VCaP (cell line): ENCODE data around the gene KRT6C.

ENCODE experiments used
- H3K27ac ChIP-seq: fragments of 450-650 bp; 2 replicates; pipeline ENCODE4 v1.5.1; 2017
- TF ChIP-seq, protein P1 (sequence below): fragments of 450-650 bp; conservative IDR thresholded peaks from 2 replicates; pipeline ENCODE4 v1.5.1; 2017; ENCODE audit warnings: mild to moderate bottlenecking, moderate library complexity

Gene KRT6C

DNA sequence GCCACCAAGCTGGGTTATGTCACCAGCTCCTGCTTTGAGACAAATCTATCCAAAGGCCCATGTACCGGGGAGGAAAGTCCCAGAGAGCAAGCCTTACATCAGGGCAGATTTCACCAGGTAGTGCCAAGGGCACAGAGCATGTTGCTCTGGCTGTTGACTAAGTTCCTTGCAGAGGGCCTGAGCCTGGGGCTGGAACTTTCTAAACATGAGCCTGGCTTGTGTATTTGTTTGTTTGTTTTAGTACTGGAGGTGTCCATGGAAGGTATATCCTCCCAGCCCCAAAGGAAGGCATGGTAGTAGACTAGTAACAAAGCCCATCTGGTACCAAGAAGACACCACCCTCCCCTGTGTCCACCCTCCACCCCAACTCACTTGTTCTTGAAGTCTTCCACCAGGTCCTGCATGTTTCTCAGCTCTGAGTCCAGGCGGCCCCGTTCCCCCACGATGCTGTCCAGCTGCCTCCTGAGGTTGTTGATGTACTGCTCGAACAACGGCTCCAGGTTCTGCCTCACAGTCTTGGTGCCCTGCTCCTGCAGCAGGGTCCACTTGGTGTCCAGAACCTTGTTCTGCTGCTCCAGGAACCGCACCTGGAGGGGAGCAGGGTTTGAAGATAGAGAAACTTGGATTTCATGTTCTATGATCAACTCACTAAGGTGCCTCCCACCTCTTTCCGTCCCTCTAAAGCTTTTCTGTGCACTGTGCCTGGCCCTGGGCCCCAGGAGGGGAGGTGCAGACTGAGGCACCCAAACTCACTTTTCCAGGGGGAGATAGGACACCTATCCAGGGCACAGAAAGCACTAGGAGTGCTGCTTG lies 45.2 kb upstream of the KRT6C start:
- no peak overlapping the region for H3K27ac ChIP-seq
- TF ChIP-seq, protein P1, sequence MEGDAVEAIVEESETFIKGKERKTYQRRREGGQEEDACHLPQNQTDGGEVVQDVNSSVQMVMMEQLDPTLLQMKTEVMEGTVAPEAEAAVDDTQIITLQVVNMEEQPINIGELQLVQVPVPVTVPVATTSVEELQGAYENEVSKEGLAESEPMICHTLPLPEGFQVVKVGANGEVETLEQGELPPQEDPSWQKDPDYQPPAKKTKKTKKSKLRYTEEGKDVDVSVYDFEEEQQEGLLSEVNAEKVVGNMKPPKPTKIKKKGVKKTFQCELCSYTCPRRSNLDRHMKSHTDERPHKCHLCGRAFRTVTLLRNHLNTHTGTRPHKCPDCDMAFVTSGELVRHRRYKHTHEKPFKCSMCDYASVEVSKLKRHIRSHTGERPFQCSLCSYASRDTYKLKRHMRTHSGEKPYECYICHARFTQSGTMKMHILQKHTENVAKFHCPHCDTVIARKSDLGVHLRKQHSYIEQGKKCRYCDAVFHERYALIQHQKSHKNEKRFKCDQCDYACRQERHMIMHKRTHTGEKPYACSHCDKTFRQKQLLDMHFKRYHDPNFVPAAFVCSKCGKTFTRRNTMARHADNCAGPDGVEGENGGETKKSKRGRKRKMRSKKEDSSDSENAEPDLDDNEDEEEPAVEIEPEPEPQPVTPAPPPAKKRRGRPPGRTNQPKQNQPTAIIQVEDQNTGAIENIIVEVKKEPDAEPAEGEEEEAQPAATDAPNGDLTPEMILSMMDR, result no peak

DNA sequence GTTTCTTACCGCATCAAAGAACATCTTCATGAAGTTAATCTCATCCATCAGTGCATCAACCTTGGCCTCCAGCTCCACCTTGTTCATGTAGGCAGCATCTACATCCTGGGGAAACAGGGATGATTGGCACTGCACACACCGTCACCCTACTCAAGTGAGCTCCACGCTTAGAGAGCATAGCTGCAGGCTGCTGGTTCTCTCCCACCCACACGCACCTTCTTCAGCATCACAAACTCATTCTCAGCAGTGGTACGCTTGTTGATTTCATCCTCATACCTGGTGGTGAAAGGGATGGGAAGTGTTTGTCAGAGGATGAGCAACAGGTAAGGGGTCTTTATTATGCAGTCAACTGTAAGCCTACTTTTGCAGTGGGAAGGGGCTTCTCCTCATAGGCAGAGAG lies 44.3 kb upstream of the KRT6C start:
- TF ChIP-seq, protein P1, result no peak
- H3K27ac ChIP-seq, result no peak overlapping the region

DNA sequence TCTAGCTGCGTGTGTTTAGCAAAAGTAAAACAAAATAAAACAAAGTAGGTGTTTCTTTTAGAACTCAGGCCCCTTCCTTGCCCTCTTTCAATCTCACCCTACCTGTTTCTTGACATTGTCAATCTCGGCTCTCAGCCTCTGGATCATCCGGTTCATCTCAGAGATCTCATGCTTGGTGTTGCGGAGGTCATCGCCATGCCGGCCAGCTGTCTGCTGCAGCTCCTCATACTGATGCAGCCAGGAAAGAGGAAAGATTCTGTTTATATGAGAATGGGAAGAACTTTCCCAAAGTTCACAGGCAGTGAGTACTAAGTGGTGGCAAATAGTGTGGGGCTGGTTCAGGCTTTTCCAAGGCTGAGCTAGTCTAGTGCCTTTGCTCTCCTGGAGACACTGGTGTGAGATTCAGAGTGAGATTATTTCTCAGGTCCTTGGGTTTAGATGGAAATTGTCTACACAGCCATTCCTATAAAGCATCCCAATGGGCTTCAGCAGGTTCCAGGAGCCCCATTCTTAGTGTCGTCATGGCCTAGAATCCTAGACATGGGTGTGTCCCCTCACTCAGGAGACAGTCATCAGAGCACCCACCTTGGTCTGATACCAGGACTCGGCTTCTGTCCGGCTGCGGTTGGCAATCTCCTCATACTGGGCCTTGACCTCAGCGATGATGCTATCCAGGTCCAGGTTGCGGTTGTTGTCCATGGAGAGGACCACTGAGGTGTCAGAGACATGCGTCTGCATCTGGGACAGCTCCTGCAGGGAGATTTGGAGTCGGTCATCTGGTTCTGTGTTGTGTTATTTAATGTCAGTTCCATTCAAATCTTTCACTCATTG lies 43.6 kb upstream of the KRT6C start:
- H3K27ac ChIP-seq, result no peak overlapping the region
- TF ChIP-seq, protein P1, result no peak

DNA sequence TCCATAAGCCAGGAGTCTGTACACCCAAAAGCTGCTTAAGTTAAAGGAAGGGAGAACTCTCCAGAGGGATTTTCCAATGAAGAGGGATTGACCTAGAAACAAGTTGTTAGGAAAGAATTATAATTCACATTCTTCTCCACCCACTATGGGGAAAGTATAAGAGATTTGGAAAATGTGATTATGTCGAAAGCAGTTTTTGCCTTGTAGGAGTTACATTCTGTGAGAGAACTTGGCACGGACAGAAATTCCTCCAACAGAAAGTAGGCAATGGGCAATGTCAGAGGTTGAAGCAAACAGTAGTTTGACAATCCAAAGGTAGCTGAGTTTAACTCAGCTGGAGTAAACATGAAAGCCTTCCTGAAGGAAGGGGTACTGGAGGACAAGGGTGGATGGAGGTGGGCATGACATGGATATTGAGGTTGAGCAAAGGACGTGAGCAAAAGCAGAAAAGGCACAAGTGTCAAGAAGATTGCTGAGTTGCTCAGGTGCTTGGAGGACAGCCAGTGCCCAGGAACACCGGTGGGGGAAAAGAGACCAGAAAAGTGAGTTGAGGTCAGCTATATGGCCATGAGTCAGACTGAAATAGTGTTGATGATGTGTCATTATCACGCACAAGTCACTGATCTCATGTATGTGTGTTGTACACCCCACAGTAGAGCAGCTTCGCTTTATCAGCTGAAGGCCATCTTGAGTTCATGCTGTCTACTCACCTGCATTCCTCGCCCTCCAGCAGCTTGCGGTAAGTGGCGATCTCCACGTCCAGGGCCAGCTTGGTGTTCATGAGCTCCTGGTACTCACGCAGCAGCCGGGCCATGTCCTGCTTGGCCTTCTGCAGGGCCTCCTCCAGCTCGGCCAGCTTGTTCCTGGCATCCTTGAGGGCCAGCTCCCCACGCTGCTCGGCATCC lies 42.6 kb upstream of the KRT6C start:
- TF ChIP-seq, protein P1, result no peak
- H3K27ac ChIP-seq, result no peak overlapping the region

DNA sequence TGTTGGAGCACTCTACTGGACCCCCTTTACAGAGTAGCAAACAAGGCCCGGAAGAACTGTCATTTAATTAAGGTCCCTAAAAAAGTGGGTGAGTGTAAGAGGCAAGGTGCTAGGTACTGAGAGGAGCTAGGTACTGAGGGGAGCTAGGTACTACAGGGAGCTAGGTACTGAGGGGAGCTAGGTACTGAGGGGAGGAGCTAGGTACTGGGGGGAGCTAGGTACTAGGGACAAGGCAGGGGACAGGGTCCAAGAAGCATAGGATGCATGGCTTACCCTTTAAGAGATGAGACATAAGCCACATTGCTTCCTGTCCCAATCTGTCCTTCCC lies 41.7 kb upstream of the KRT6C start:
- no peak overlapping the region for H3K27ac ChIP-seq
- TF ChIP-seq, protein P1, result no peak

DNA sequence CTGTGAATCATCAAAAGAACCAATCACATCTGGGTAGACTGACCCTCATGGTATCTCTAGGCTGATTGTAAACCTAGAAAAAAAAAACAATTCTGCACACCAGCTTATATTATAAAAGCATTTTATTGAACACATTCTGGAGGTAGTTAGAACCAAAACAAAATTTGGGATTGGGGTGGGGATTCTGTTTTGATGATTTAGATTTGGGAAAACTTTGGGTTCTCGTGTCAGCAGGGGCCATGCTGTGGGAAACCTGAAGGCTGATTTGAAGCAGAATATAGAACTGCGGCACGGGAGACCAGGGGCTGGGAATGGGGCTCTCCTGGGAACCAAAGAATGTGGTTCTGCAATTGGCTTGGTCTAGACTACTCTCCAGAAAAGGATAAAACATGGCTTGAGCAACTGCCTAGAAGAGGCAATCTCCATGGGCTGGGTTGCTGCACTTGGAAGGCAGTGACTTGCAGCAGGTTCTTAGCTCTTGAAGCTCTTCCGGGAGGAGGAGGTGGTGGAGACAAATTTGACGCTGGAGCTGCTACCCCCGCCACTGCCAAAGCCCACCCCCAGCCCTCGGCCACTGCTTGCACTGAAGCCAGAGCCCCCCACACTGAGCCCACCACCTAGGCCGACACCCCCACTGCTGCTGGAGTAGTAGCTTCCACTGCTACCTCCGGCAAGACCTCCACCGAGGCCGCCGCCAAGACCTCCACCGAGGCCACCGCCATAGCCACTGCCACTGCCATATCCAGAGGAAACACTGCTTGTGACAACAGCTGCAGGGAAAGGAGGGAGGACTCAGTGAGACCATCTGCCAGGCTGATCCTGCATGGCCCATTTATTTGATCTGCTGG lies 41.1 kb upstream of the KRT6C start:
- TF ChIP-seq, protein P1, result no peak

More for the DNA sequence above, 41.1 kb upstream of the KRT6C start:
- no peak overlapping the region for H3K27ac ChIP-seq
